ENCODE measurements around the gene TUBGCP6. TPM values are rescaled to one million over a fixed set of nuclear protein-coding genes. Genes with fewer than 3 reads are reported as not detected.

The TUBGCP6 gene
- total RNA-seq, 1 donor from 2014 or later = 26.3 TPM

DNA sequence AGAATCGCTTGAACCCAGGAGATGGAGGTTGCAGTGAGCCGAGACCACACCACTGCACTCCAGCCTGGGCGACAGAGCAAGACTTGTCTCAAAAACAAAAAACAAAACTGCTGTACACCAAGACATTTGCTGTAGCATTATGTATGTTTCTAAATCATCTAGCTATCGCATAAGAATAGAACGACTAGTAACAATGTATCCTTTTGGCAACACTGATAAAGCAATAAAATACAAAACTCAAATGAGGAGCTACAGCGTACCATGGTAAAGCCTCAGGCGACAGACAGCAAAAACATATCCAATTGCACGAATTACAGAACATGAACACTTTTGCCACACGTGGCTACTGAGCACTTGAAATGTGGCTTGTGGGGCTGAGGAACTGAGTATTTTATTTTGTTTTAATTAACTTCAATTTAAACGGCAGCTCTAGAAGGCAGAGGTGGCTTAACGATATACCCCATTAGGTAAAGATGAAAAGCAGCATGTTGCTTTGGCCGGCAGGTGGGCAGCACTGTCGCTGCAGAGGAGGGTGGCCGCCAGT, 2.3 kb downstream of the TUBGCP6 start:
- Histone ChIP-seq H3K36me3 (ENCODE audit: insufficient read depth, low read length) (no peaks in the 10 kb centered on the region), H3K9ac (ENCODE audit: low read length) (peak overlapping the region; percentile 45), H3K4me2 (ENCODE audit: low read length) (peak overlapping the region; percentile 99), H2AFZ (ENCODE audit: low read depth, low read length) (no peak overlapping the region), H3K9me3 (ENCODE audit: insufficient read depth, low read depth, low read length) (no peaks in the 10 kb centered on the region), H4K20me1 (ENCODE audit: insufficient read depth, low read length) (peaks cover 67% of the 10 kb centered on the region), H3K27me3 (ENCODE audit: insufficient read depth, low read length) (no peaks in the 10 kb centered on the region), H3K27ac (ENCODE audit: low read depth, low read length) (no peak overlapping the region), H3K79me2 (ENCODE audit: insufficient read depth, low read length) (peaks cover 89% of the 10 kb centered on the region), H3K4me3 (ENCODE audit: insufficient read depth, low read depth, low read length) (peak overlapping the region; percentile 60), H3K4me1 (ENCODE audit: insufficient read depth, low read length) (peaks cover 28% of the 10 kb centered on the region)
- peaks cover 5% of the 10 kb centered on the region for H3K36me3 Mint-ChIP-seq (ENCODE audit: low read depth, unreplicated experiment)
- H3K4me3 Mint-ChIP-seq (ENCODE audit: unreplicated experiment) = peak overlapping the region; percentile 97
- H3K27me3 Mint-ChIP-seq (ENCODE audit: low read depth, unreplicated experiment) = no peaks in the 10 kb centered on the region
- H3K9me3 Mint-ChIP-seq (ENCODE audit: unreplicated experiment) = no peaks in the 10 kb centered on the region
- TF ChIP-seq, protein P1, sequence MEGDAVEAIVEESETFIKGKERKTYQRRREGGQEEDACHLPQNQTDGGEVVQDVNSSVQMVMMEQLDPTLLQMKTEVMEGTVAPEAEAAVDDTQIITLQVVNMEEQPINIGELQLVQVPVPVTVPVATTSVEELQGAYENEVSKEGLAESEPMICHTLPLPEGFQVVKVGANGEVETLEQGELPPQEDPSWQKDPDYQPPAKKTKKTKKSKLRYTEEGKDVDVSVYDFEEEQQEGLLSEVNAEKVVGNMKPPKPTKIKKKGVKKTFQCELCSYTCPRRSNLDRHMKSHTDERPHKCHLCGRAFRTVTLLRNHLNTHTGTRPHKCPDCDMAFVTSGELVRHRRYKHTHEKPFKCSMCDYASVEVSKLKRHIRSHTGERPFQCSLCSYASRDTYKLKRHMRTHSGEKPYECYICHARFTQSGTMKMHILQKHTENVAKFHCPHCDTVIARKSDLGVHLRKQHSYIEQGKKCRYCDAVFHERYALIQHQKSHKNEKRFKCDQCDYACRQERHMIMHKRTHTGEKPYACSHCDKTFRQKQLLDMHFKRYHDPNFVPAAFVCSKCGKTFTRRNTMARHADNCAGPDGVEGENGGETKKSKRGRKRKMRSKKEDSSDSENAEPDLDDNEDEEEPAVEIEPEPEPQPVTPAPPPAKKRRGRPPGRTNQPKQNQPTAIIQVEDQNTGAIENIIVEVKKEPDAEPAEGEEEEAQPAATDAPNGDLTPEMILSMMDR (IDR thresholded peaks at IDR 0.05; ENCODE audit: insufficient read depth, low read depth, low read length) = no peak
- no peak for TF ChIP-seq EZH2 (IDR thresholded peaks at IDR 0.05; ENCODE audit: insufficient read depth, low read length)
- H3K27ac Mint-ChIP-seq (ENCODE audit: unreplicated experiment) = no peak overlapping the region
- H3K4me1 Mint-ChIP-seq (ENCODE audit: low read depth, unreplicated experiment) = peaks cover 12% of the 10 kb centered on the region
- FAIRE-seq = no peak
- no peak for DNase-seq (ENCODE audit: low read depth)

DNA sequence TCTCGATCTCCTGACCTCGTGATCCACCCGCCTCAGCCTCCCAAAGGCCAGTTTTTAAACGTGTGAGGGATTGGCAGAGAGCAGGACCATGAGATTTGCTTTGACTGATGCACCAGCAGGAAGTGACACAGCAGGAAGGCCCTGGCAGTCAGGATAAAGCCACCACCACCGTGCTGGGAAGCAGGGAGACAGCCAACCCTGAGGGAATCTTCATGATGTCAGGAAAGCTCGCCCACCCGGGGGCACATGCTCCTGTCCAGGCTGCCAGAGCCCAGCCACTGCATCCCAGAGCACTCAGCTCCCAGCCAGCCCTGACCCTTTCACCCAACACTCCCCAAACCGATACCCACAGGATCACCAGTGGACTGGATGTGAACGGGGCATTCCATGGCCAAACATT, 6.1 kb downstream of the TUBGCP6 start:
- DNase-seq (ENCODE audit: low read depth) (no peak), FAIRE-seq (no peak)
- Histone ChIP-seq H3K9me3 (ENCODE audit: insufficient read depth, low read depth, low read length) (peaks cover 4% of the 10 kb centered on the region), H3K27me3 (ENCODE audit: insufficient read depth, low read length) (no peaks in the 10 kb centered on the region), H3K4me3 (ENCODE audit: insufficient read depth, low read depth, low read length) (no peak overlapping the region), H4K20me1 (ENCODE audit: insufficient read depth, low read length) (peaks cover 84% of the 10 kb centered on the region), H2AFZ (ENCODE audit: low read depth, low read length) (no peak overlapping the region), H3K4me2 (ENCODE audit: low read length) (no peak overlapping the region), H3K4me1 (ENCODE audit: insufficient read depth, low read length) (peaks cover 11% of the 10 kb centered on the region), H3K36me3 (ENCODE audit: insufficient read depth, low read length) (no peaks in the 10 kb centered on the region), H3K79me2 (ENCODE audit: insufficient read depth, low read length) (peaks cover 88% of the 10 kb centered on the region), H3K9ac (ENCODE audit: low read length) (no peak overlapping the region), H3K27ac (ENCODE audit: low read depth, low read length) (no peak overlapping the region)
- Mint-ChIP-seq H3K27me3 (ENCODE audit: low read depth, unreplicated experiment) (no peaks in the 10 kb centered on the region), H3K27ac (ENCODE audit: unreplicated experiment) (no peak overlapping the region), H3K9me3 (ENCODE audit: unreplicated experiment) (no peaks in the 10 kb centered on the region), H3K4me3 (ENCODE audit: unreplicated experiment) (no peak overlapping the region), H3K4me1 (ENCODE audit: low read depth, unreplicated experiment) (peaks cover 14% of the 10 kb centered on the region), H3K36me3 (ENCODE audit: low read depth, unreplicated experiment) (peaks cover 8% of the 10 kb centered on the region)
- TF ChIP-seq, protein P1 (IDR thresholded peaks at IDR 0.05; ENCODE audit: insufficient read depth, low read depth, low read length) = no peak
- no peak for TF ChIP-seq EZH2 (IDR thresholded peaks at IDR 0.05; ENCODE audit: insufficient read depth, low read length)

DNA sequence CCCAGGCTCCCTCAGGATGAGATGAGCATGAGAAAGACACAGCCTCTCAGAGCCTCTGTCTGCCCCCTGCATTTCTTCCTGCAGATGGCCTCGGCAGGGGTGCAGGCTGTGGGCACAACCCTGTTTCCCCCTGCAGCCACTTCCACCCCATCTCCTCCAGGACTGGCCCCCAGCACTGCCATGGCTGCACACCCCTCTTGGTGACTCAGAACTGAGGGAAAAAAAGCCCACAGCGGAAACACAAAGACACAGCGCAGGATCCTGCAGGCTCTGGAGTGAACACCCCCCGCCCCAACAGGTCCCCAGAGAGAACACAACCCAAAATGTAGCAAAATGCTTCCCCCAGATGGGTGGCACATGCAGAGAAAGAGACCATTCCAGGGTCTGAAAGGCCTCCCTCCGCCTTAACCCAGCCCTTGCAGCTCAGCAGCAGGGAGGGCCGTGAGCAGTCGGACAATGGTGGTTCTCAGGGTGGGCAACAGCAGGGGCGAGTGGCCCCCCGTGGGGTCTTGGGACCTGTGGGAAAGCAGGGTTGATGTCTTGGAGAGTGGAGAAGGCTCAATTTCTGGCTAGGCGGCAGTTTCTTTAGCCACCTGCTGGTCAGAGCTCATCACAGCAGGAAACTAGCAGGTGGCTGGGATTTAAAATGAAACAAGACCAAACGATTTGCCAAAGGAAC, 8.0 kb downstream of the TUBGCP6 start:
- H3K9me3 ChIP-seq (ENCODE audit: insufficient read depth, low read depth, low read length) = peaks cover 4% of the 10 kb centered on the region
- H3K4me1 Mint-ChIP-seq (ENCODE audit: low read depth, unreplicated experiment) = peaks cover 7% of the 10 kb centered on the region
- H3K4me3 Mint-ChIP-seq (ENCODE audit: unreplicated experiment) = no peak overlapping the region
- H3K27me3 Mint-ChIP-seq (ENCODE audit: low read depth, unreplicated experiment) = no peaks in the 10 kb centered on the region
- H4K20me1 ChIP-seq (ENCODE audit: insufficient read depth, low read length) = peaks cover 74% of the 10 kb centered on the region
- FAIRE-seq (no peak), DNase-seq (ENCODE audit: low read depth) (no peak)
- TF ChIP-seq, protein P1 (IDR thresholded peaks at IDR 0.05; ENCODE audit: insufficient read depth, low read depth, low read length) = peak; percentile 51
- TF ChIP-seq EZH2 (IDR thresholded peaks at IDR 0.05; ENCODE audit: insufficient read depth, low read length) = no peak
- peaks cover 6% of the 10 kb centered on the region for H3K36me3 Mint-ChIP-seq (ENCODE audit: low read depth, unreplicated experiment)
- H3K4me2 ChIP-seq (ENCODE audit: low read length) = no peak overlapping the region
- H3K4me3 ChIP-seq (ENCODE audit: insufficient read depth, low read depth, low read length) = no peak overlapping the region
- H3K4me1 ChIP-seq (ENCODE audit: insufficient read depth, low read length) = no peaks in the 10 kb centered on the region
- H3K79me2 ChIP-seq (ENCODE audit: insufficient read depth, low read length) = peaks cover 80% of the 10 kb centered on the region
- H2AFZ ChIP-seq (ENCODE audit: low read depth, low read length) = no peak overlapping the region
- no peaks in the 10 kb centered on the region for H3K27me3 ChIP-seq (ENCODE audit: insufficient read depth, low read length)
- H3K9me3 Mint-ChIP-seq (ENCODE audit: unreplicated experiment) = no peaks in the 10 kb centered on the region
- H3K27ac ChIP-seq (ENCODE audit: low read depth, low read length) = no peak overlapping the region
- H3K36me3 ChIP-seq (ENCODE audit: insufficient read depth, low read length) = no peaks in the 10 kb centered on the region
- H3K27ac Mint-ChIP-seq (ENCODE audit: unreplicated experiment) = no peak overlapping the region
- H3K9ac ChIP-seq (ENCODE audit: low read length) = no peak overlapping the region
